ENCODE measurements around the gene NRXN3. TPM values are rescaled to one million over a fixed set of nuclear protein-coding genes. Genes with fewer than 3 reads are reported as not detected.

The NRXN3 gene
- total and polyA plus RNA-seq, 2 donors (not counting 1 experiment from before 2014, with no cell fraction given): not detected

- WGBS (ENCODE audit: insufficient coverage): 88% methylated on average over 2 of the region's 14 CpGs
- H3K27ac ChIP-seq (ENCODE audit: low read length in 2 of 2): no peak overlapping the region
These were observed 17.7 kb upstream of the NRXN3 start for GRCh38 chr14:78152201-78153063.

More at GRCh38 chr14:78152201-78153063, 17.7 kb upstream of the NRXN3 start:
- ATAC-seq (ENCODE audit: low read depth) (no peak), DNase-seq (no peak)
- no peaks in the 10 kb centered on the region for H4K20me1 ChIP-seq (ENCODE audit: control insufficient read depth, insufficient read depth, low read length, poor library complexity, severe bottlenecking)
- no peaks in the 10 kb centered on the region for H3K4me1 ChIP-seq (ENCODE audit: control insufficient read depth in 2 of 2, insufficient read depth in 2 of 2, low read length in 2 of 2)
- H3K9me3 Mint-ChIP-seq (ENCODE audit: insufficient read depth): no peaks in the 10 kb centered on the region
- no peaks in the 10 kb centered on the region for H3K79me2 ChIP-seq (ENCODE audit: control insufficient read depth, insufficient read depth, low read length)
- intact Hi-C loops (cut with micrococcal nuclease): no loop called here
- no peaks in the 10 kb centered on the region for H3K36me3 ChIP-seq (replicated peaks in 1 of 2; ENCODE audit: control extremely low read depth in 1 of 2, control insufficient read depth in 1 of 2, extremely low read depth in 1 of 2, insufficient read depth in 2 of 2, low read length in 1 of 2)
- H3K4me2 ChIP-seq (replicated peaks; ENCODE audit: low read depth, low read length, poor library complexity, severe bottlenecking): no peak overlapping the region
- TF ChIP-seq CTCF (IDR thresholded peaks at IDR 0.05) (no peak), EZH2 (IDR thresholded peaks at IDR 0.05; ENCODE audit: borderline replicate concordance, insufficient read depth, low read depth, low read length, poor library complexity, severe bottlenecking) (no peak)
- H3K27me3 ChIP-seq (replicated peaks in 1 of 4; ENCODE audit: control extremely low read depth in 1 of 4, control insufficient read depth in 3 of 4, insufficient read depth in 4 of 4, low read length in 3 of 4): peaks cover 0 to 7% (median 0%) of the 10 kb centered on the region in 4 experiments
- POLR2A ChIA-PET: no interaction called here
- CTCF ChIA-PET: no interaction called here
- H3K4me3 Mint-ChIP-seq: no peak overlapping the region
- no peak overlapping the region for H3K27ac Mint-ChIP-seq
- no peaks in the 10 kb centered on the region for H3K9me3 ChIP-seq (ENCODE audit: control extremely low read depth in 1 of 3, control insufficient read depth in 2 of 3, insufficient read depth in 1 of 3, low read length in 2 of 3)
- no peak overlapping the region for H3K4me3 ChIP-seq (ENCODE audit: control extremely low read depth in 1 of 5, extremely low read depth in 1 of 5, insufficient read depth in 1 of 5, low read depth in 2 of 5, low read length in 4 of 5)
- H3K27me3 Mint-ChIP-seq: peaks cover 16% of the 10 kb centered on the region
- no peak overlapping the region for H2AFZ ChIP-seq (ENCODE audit: insufficient read depth, low read depth, low read length, poor library complexity, severe bottlenecking)
- H3K9ac ChIP-seq (ENCODE audit: low read length): no peak overlapping the region
- H3K4me1 Mint-ChIP-seq: no peaks in the 10 kb centered on the region
